ENCODE results near the gene TAF11. TPM values are rescaled to one million over a fixed set of nuclear protein-coding genes. Genes with fewer than 3 reads are reported as not detected.

Gene TAF11
- total RNA-seq, 2 experiments from 2014 or later, result 31.5 to 38.1 TPM

- no peak for ATAC-seq (ENCODE audit: poor library complexity)
- H3K4me1 Mint-ChIP-seq (ENCODE audit: low read depth), result no peaks in the 10 kb centered on the region
- no peak overlapping the region for H3K27ac Mint-ChIP-seq
- H3K4me1 ChIP-seq (ENCODE audit: insufficient read depth, low read length), result no peaks in the 10 kb centered on the region
- intact Hi-C loops (cut with DNase I, micrococcal nuclease), result loop anchor here in 1 of 2 experiments (10.0 kb wide), 1 partner anchor 172 kb away; no protein-coding TSS in a partner anchor
- H3K27ac ChIP-seq (ENCODE audit: low read depth in 1 of 2, low read length in 2 of 2), result no peak overlapping the region
- no peak overlapping the region for H3K4me3 ChIP-seq (ENCODE audit: low read length)
- peaks cover 64% of the 10 kb centered on the region for H3K36me3 ChIP-seq (ENCODE audit: insufficient read depth, low read length)
- DNase-seq, result no peak
- no peak for TF ChIP-seq CTCF (IDR thresholded peaks at IDR 0.05)
- H3K27me3 Mint-ChIP-seq, result no peaks in the 10 kb centered on the region
- H3K36me3 Mint-ChIP-seq (ENCODE audit: low read depth), result peaks cover 84% of the 10 kb centered on the region
- H3K4me3 Mint-ChIP-seq, result no peak overlapping the region
- H3K9me3 Mint-ChIP-seq, result no peaks in the 10 kb centered on the region
- ChIA-PET CTCF (no interaction called here), POLR2A (interaction anchor here (1.6 kb wide), 1 partner anchor 16 kb away, joined by 6 read pairs; the partner anchor contains the start of gene TAF11)
- H3K9me3 ChIP-seq (ENCODE audit: control insufficient read depth in 1 of 2, insufficient read depth in 1 of 2, low read length in 2 of 2), result no peaks in the 10 kb centered on the region
- no peaks in the 10 kb centered on the region for H3K27me3 ChIP-seq (ENCODE audit: control insufficient read depth in 1 of 2, insufficient read depth in 2 of 2, low read length in 2 of 2)
Observed at GRCh38 chr6:34872332-34872731, 15.5 kb downstream of the TAF11 start.

- intact Hi-C loops (cut with DNase I, micrococcal nuclease), result loop anchor here in 1 of 2 experiments (10.0 kb wide), 1 partner anchor 173 kb away; no protein-coding TSS in a partner anchor
- H3K27me3 ChIP-seq (ENCODE audit: control insufficient read depth in 1 of 2, insufficient read depth in 2 of 2, low read length in 2 of 2), result no peaks in the 10 kb centered on the region
- no peak for DNase-seq
- no peak overlapping the region for H3K4me3 Mint-ChIP-seq
- no peaks in the 10 kb centered on the region for H3K9me3 ChIP-seq (ENCODE audit: control insufficient read depth in 1 of 2, insufficient read depth in 1 of 2, low read length in 2 of 2)
- ChIA-PET CTCF (no interaction called here), POLR2A (no interaction called here)
- H3K36me3 Mint-ChIP-seq (ENCODE audit: low read depth), result peaks cover 84% of the 10 kb centered on the region
- no peaks in the 10 kb centered on the region for H3K9me3 Mint-ChIP-seq
- no peaks in the 10 kb centered on the region for H3K4me1 ChIP-seq (ENCODE audit: insufficient read depth, low read length)
- H3K27ac Mint-ChIP-seq, result no peak overlapping the region
- no peak overlapping the region for H3K4me3 ChIP-seq (ENCODE audit: low read length)
- peaks cover 63% of the 10 kb centered on the region for H3K36me3 ChIP-seq (ENCODE audit: insufficient read depth, low read length)
- no peak overlapping the region for H3K27ac ChIP-seq (ENCODE audit: low read depth in 1 of 2, low read length in 2 of 2)
- TF ChIP-seq CTCF (IDR thresholded peaks at IDR 0.05), result no peak
- H3K27me3 Mint-ChIP-seq, result no peaks in the 10 kb centered on the region
- no peak for ATAC-seq (ENCODE audit: poor library complexity)
- H3K4me1 Mint-ChIP-seq (ENCODE audit: low read depth), result no peaks in the 10 kb centered on the region
Observed at GRCh38 chr6:34871853-34872252, 16.0 kb downstream of the TAF11 start.

- no peak overlapping the region for H3K27ac Mint-ChIP-seq
- intact Hi-C loops (cut with DNase I, micrococcal nuclease), result no loop called here
- CTCF ChIA-PET, result interaction anchor here (0.6 kb wide), 1 partner anchor 440 kb away, joined by 6 read pairs; no protein-coding TSS in a partner anchor
Observed at GRCh38 chr6:34867484-34867883, 20.4 kb downstream of the TAF11 start.

More at GRCh38 chr6:34867484-34867883, 20.4 kb downstream of the TAF11 start:
- no peak for ATAC-seq (ENCODE audit: poor library complexity)
- H3K4me3 ChIP-seq (ENCODE audit: low read length), result no peak overlapping the region
- H3K27ac ChIP-seq (ENCODE audit: low read depth in 1 of 2, low read length in 2 of 2), result no peak overlapping the region
- Mint-ChIP-seq H3K9me3 (no peaks in the 10 kb centered on the region), H3K4me3 (no peak overlapping the region), H3K27me3 (no peaks in the 10 kb centered on the region), H3K4me1 (ENCODE audit: low read depth) (no peaks in the 10 kb centered on the region), H3K36me3 (ENCODE audit: low read depth) (peaks cover 83% of the 10 kb centered on the region)
- POLR2A ChIA-PET, result interaction anchor here (1.1 kb wide), 1 partner anchor 8 kb away, joined by 3 read pairs; no protein-coding TSS in a partner anchor
- no peaks in the 10 kb centered on the region for H3K9me3 ChIP-seq (ENCODE audit: control insufficient read depth in 1 of 2, insufficient read depth in 1 of 2, low read length in 2 of 2)
- DNase-seq, result no peak
- peaks cover 37% of the 10 kb centered on the region for H3K36me3 ChIP-seq (ENCODE audit: insufficient read depth, low read length)
- no peaks in the 10 kb centered on the region for H3K27me3 ChIP-seq (ENCODE audit: control insufficient read depth in 1 of 2, insufficient read depth in 2 of 2, low read length in 2 of 2)
- no peak for TF ChIP-seq CTCF (IDR thresholded peaks at IDR 0.05)
- no peaks in the 10 kb centered on the region for H3K4me1 ChIP-seq (ENCODE audit: insufficient read depth, low read length)
